Measurements from ENCODE around the gene CXXC5.

GRCh38 chr5:139692148-139692547 is 44.0 kb downstream of the CXXC5 start:
- TF ChIP-seq CTCF (IDR thresholded peaks at IDR 0.05), result no peak
- TF ChIP-seq POLR2A (IDR thresholded peaks at IDR 0.05), result no peak
